HG03439 (cell line): ENCODE results near the gene HSDL2.
"Not testable (repeated sequence)": the region's sequence is repeated elsewhere in the genome, so short reads cannot be mapped to it uniquely, and the experiment has no call there.

ENCODE experiments used
- ATAC-seq: cut with Tn5 transposase; IDR thresholded peaks from one replicate; pipeline ENCODE4 v1.9.1; 2021; ENCODE audit warnings: mild to moderate bottlenecking, moderate library complexity; ENCODE audit not compliant: unreplicated experiment

Gene HSDL2

GRCh38 chr9:112365257-112365656 lies 14.7 kb upstream of the HSDL2 start:
- not testable (repeated sequence) for ATAC-seq

- no peak for ATAC-seq
Observed at GRCh38 chr9:112366591-112366990, 13.3 kb upstream of the HSDL2 start.

GRCh38 chr9:112367465-112367864 lies 12.4 kb upstream of the HSDL2 start:
- no peak for ATAC-seq

GRCh38 chr9:112369817-112370216 lies 10.1 kb upstream of the HSDL2 start:
- ATAC-seq = no peak

- ATAC-seq = no peak
Observed at GRCh38 chr9:112371060-112371459, 8.8 kb upstream of the HSDL2 start.

- ATAC-seq = not testable (repeated sequence)
Observed at GRCh38 chr9:112373666-112374065, 6.2 kb upstream of the HSDL2 start.

- ATAC-seq = not testable (repeated sequence)
Observed at GRCh38 chr9:112374232-112374631, 5.7 kb upstream of the HSDL2 start.

- ATAC-seq = no peak
Observed at GRCh38 chr9:112375361-112375760, 4.5 kb upstream of the HSDL2 start.

- no peak for ATAC-seq
Observed at GRCh38 chr9:112377087-112377486, 2.8 kb upstream of the HSDL2 start.

GRCh38 chr9:112377684-112378327 lies 2.1 kb upstream of the HSDL2 start:
- ATAC-seq = no peak

- ATAC-seq = peak; percentile 18
Observed at GRCh38 chr9:112378328-112379176, 1.4 kb upstream of the HSDL2 start.

GRCh38 chr9:112379177-112380101 lies 469 bp upstream of the HSDL2 start:
- peak; percentile 80 for ATAC-seq

GRCh38 chr9:112380825-112381221 lies 915 bp downstream of the HSDL2 start:
- ATAC-seq = no peak

GRCh38 chr9:112382066-112382465 lies 2.2 kb downstream of the HSDL2 start:
- ATAC-seq = no peak

GRCh38 chr9:112382501-112383364 lies 2.8 kb downstream of the HSDL2 start:
- no peak for ATAC-seq

- no peak for ATAC-seq
Observed at GRCh38 chr9:112384219-112384618, 4.3 kb downstream of the HSDL2 start.

GRCh38 chr9:112384690-112385089 lies 4.8 kb downstream of the HSDL2 start:
- ATAC-seq = no peak

- ATAC-seq = no peak
Observed at GRCh38 chr9:112387115-112387514, 7.2 kb downstream of the HSDL2 start.

GRCh38 chr9:112389897-112390296 lies 10.0 kb downstream of the HSDL2 start:
- ATAC-seq = not testable (repeated sequence)

- not testable (repeated sequence) for ATAC-seq
Observed at GRCh38 chr9:112391936-112392560, 12.1 kb downstream of the HSDL2 start.
